Stimulated activated CD8-positive, alpha-beta memory T cell treated with anti-CD3 and anti-CD28 coated beads, Interleukin-4, amount 100 ng/mL, for 48 hours (primary cell): ENCODE data around the gene PSME3IP1.

Experiments used
- DNase-seq: peaks from one replicate; pipeline ENCODE4 v3.0.0-alpha.2; 2020

PSME3IP1 gene

DNA sequence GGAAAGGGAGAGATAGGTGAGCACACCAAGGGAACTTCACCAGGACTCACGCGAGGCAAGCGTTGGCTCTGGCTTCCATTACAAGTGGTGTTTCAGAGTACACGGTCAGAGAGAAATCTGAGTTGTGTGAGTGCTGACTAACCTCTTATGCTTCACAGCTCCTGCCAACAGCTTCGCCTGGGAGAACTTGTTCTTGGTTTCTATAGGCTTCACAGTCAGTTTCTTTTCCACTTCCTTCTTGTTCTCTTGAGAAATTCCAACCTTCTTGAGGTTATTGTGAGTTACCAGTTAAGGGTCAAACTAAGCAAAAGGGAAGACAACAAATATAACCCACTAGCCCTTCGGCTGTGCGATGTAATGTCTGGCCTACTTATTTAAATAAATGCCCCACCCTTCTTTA, 18.9 kb downstream of the PSME3IP1 start:
- no peak for DNase-seq

DNA sequence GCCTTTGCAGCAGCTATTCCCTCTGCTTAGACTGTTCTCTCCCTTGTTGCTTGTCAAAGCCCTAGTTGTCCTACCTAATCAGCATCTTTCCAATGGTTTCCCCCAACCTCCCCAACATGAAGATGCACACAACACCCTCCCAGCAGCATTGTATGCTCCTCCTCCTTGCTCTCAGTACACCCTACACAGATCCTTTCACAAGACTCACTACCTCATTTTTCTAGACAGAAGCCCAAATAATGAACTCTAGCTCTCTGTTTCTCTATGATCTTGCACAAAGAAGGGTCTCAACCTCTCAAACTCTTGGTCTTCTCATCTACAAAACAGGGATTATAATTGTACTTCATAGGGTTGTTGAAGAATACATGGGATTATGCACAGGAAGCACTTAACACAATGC, 19.4 kb downstream of the PSME3IP1 start:
- no peak for DNase-seq

DNA sequence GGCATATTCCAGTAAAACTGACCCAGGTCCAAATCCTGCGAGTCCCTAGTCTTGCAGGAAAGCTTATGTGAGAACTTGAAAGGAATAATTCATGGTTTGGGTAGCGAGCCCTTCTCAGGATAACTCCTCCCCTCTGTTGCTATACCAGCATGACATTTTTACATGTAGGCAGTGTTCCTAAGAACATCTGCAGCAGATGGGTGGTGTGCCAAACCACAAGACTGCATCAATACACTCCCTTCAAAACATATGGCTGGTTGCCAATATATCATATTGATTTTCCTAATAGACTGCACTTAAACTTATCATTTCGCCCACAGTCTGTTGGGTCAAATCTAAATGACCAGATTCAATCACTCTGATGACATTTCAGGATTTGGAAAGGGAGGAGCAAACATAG, 19.9 kb downstream of the PSME3IP1 start:
- DNase-seq, result no peak

DNA sequence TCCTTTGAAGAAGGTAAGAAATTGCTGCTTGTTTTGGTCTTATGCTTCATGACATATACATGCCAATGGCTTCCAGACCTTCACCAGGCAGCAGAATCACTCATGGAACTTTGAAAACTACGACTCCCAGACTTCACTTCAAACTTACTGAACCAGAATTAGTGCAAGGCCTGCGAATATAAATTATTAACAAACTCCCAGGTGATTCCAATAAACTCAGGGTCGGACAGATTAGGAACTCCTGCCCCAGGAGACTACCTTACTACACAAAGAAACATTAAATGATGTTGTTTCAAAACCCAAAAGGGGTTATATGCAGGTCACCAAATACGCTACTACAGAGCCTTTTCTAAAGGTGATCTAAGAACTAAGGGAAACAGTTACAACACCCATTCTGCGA, 20.4 kb downstream of the PSME3IP1 start:
- DNase-seq, result no peak

DNA sequence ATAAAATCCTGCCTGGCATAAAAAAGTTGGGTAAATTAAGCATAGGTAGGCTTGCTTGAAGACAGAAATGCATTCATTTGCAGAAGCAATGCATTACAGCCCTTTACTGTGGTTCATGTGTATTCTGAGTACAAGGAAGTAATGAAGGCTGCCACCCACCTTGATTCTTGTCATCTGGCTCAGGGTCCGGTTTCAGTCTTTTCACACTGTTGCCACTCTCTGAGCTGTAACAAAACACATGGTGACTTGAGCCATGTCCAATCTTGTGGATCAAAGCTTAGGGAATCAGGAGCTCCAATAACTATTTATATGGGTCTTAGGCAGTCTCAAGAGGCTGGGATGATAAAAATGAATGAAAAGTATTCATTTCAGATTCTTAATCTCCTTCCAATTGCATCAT, 22.0 kb downstream of the PSME3IP1 start:
- DNase-seq, result no peak

DNA sequence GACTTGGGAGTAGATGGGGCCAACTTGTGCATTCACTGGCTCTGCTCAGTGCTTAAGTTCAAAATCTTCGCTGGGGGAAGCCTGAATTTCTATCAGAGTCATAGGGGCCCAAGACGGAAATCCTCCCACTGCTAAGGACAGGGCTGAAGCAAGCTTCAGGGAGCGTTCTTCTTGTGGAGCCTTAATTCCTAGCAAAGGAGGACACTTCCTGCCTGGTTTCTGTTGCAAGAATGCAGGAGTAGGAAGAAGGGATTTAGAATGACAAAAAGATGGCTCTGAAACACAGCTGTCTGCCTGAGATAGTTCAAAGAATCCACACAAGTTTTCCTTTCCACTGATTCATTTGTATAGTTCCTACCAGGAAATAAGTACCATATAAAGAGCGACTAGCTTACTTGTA, 26.4 kb downstream of the PSME3IP1 start:
- no peak for DNase-seq

DNA sequence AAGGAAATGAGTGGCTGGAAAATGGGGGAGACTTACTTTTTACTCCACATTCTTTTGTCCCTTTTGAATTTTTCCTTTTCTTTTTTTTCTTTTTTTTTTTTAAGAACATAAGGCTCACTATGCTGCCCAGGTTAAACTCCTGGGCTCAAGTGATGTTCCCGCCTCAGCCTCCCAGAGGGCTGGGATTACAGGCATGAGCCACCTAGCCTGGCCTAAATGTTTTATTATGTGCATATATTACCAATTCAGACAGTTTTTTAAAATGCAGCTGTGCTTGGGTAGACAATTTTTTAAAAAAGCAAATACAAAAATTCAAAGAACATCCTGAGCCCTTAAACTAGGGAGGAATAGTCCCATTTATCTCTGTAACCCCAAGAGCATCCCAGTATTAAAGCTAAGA, 28.3 kb downstream of the PSME3IP1 start:
- no peak for DNase-seq

DNA sequence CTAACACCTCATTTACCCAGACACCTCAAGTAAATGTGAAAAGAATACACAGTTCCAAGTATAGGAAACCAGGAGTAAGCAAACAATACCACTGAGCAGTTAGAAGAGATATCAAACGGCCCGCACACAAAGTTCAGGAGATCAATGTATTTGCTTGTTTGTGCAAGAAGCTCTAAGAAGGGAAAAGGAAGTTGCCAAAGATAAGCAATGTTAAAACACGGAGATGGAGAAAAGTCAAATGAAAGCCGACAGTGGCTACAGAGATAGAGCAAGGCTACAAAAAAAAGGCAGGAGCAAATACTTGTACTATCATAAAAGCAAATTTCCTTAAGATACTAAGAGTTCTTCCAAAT, 29.5 kb downstream of the PSME3IP1 start:
- DNase-seq, result no peak

DNA sequence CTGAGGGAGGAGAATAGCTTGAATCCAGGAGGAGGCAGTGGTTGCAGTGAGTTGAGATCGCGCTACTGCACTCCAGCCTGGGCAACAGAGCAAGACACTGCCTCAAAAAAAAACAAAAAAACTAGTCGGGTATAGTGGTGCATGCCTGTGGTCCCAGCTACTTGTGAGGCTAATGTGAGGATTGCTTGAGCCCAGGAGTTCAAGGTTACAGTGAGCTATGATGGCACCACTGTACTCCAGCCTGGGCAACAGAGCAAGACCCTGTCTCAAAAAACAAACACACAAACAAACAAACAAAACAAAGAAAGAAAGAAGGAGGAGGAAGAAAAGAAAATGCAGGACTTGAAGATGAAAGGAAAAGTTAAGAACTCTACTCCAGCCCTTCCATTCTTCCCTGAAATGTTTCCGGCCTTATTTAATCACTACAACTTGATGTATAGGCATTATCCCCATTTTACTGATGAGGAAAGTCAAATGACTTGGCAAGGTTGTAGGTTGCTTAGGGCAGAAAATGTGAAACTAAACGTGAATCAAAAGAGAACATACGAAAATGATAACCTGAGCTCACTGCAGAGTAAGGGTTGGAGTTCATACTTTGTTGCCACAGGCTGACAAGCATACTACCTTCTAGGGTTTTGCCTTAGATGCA, 30.0 kb downstream of the PSME3IP1 start:
- DNase-seq, result no peak

DNA sequence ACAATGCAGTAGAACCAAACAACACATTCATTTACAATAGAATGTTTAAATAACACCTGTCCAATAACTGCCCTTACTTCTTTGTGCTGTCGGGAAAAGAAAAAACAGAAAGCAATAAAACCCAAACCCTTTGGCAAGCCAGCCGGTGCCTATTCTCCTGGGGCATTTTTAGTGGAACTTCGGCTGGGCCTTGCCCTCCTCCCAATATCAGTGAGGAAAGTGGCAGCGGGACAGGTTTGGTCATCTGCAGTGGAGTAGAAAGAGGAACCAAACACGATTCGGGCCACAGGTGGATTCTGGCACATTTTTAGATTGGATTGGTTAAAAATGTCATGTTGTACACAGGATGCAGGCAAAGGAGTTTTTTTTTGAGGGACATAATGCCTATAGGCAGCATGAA, 32.0 kb downstream of the PSME3IP1 start:
- DNase-seq, result no peak

DNA sequence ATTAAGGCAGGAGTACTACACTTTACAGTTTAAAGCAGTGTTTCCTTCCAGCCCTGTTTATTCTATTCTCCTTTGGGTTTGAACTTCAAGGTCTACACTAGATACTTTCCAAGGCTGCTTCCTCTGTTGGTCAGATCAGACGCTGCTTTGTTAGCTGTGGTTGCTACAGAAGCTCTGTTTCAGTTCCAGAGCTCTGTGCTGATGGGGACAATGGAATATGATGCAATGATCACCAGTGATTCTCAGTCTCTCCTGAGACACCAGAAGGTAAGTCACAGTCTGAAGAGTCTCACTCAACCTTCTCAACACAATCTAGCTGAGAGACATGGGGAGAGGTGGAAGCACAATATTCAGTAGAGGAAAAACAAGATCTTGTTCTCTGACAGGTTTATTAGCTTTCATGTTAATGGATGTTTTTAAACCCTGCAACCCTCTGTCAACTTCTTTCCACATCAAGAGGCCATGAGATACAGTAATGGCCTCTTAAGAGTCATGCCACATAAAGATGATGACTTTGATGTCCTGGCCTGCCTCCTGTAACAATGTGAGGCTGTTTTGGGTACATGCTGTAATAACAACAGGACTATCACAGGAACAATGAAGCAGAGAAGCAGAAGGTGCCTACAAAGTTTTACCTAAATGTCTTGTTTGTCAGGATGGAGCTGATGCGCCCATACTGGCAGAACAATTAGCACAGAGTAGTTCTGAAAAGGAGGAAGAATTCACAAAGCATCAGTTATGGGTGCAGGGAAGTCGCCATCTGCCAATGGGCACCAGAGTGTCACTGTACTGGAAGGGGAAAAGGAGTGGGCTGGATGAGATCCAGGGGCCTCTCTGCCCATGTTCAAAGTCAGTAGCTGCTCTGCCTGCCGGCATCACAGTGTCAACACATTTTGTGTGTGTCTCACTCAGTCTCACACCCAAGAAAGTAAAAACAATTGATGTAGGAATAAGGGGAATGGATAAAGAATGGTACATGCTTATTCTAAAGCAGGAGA, 33.4 kb downstream of the PSME3IP1 start:
- DNase-seq, result no peak

DNA sequence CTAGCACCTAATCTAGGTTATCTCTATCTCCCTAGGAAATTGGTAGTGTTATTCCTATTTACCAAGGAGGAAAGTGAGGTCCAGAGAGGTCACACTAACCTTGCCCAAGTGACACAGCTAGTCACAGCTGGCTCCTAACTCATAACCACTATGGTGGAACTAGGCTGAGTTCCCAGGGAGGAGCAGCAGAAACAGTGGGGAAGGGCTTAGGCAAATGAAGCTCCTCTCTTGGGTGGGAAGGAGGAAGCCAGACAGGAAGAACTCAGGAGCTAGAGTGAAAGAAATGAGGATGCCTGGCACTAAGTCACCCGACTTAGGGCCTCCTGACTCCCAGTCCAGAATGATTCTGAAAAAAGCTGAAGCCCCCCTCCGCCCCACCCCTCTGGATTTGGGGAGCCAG, 34.5 kb downstream of the PSME3IP1 start:
- no peak for DNase-seq

DNA sequence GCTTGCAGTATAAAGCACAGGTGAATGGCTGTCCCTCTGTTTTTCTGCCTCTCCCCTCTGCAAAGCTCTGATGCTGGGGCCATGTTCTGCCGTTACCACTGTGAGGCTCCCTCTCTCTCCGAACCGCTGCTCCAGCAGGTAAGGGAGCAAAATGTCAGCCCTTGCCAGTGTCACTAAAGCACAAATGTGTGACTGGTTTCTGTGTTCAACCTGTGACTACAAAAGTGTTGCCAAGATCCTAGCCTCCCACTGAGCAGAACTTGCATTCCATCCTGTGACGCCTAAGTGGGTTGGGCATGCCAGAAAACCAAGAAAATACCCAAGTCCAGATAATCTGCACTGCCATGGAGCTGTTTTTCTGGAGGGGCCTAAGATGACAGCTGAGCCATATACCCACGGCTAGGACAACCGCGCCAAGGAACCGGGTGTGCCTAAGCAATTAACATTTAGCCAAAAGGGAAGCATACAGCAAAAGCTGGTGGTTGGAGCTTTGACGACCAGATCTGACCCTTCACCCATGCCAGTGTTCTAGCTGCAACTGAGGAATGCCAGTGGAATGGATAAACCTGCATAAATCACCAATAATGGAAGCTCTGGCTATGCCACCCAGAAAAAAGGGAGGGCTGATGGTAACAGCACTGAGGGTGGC, 35.0 kb downstream of the PSME3IP1 start:
- DNase-seq, result no peak

DNA sequence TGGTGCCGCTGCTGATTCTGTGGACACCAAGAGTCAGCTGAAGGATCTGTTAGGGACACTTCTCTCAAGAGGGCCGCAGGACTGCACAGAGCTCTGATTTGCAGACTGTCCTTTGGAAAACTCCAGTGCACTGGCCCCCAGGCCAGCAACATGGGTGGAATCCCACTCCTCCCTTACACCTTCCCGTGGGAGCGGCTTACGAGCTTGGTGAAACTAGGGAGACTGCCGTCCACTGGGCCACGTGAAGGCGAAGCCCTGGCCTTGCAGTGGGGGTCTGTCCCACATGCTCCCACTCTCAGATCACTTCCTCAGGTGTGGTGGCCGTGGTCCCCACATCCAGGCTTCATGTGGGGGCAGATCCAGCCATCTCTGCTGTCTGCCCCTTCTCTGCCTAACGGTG, 36.4 kb downstream of the PSME3IP1 start:
- DNase-seq, result no peak

DNA sequence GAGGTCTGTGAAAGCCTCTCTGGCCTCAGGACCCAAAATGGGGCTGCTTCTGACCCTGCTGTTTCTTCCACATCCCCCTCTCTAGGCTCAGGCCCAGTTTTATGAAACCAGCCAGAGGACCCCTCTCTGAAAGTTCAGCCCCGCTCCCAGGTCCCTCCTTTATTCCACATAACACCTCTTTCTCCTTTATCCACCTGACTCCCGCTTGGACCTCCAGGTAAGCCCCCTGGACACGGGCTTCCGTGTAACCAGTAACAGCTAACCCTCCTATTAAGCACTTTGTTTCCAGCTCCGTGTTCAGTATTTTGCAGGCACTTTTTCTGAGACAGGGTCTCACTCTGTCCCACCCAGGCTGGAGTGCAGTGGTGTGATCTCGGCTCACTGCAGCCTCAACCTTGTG, 37.4 kb downstream of the PSME3IP1 start:
- no peak for DNase-seq

DNA sequence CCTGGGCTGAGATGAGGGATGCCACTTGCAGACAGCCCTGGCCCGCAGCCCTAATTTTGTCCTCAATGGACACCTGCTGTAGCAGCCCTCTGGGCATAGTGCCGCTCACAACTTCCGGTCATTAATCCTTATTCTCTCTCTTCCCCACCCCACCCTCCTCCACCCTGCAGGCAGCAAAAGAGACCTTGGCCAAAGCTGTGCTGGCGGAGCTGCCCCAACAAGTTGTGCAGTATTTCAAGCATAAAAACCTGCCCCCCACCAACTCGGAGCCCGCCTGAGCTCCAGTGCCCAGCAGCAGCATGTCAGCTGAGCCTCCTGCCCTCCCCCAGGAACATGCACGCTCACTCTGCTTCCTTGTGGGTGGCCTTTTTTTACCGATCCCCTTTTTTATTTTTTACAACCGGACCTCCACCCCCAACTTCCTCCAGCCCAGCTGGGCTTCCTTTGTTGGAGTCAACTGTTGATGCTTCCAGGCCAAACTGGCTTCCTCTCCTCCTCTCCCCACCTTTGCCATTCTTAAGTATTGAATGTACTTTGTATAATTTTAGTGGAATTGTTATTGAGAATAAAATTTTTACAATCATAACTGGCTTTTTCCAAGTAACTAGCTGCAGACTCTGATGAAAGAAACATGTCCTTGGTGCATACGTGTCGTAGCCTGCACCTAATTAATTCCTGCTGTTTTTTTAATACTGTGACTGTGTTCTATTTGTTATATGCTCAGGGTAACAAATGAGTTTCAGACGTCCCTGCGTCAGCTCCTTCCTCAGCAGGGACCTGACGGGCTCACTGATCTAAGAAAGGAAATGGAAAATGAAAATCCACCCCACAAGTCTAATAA, 38.2 kb downstream of the PSME3IP1 start:
- no peak for DNase-seq

DNA sequence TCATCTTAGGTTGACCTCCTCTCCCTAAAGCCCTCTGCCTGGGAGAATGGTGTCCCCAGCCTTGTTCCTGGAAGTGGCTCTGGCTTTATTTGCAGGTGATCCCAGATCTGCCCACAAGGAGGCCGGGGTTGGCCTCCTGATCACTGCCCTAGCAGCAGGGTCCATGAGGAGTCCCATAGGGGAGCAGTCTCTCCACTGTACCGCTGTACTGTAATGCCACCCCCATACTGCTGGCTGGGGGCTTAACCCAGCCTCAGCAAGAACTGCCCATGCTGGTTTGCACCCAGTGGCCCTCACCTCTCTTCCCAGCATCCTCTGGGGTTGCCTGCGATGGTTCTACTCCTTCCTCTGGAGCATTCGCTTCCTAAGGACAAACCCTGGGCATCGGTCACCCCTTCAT, 39.1 kb downstream of the PSME3IP1 start:
- DNase-seq, result no peak

DNA sequence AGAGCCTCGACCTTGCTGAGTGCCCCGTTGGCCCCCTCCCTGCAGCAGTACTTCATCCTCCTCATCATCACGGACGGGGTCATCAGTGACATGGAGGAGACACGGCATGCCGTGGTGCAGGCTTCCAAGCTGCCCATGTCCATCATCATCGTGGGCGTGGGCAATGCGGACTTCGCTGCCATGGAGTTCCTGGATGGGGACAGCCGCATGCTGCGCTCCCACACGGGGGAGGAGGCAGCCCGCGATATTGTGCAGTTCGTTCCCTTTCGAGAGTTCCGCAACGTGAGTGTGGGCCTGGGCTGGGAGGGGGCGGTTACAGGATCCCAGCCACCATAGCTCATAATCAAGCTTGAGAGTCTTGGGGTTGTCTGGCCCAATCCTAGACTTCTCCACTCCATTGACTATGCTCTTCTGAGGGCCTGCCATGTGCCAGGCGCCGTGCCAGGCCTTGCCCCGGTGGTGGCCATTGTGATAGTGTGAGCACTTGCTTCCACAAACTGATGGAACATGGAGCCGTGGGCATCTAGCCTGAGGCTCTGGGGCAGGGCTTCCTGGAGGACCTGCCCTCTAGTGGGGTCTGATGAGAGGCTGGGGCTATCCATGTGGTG, 39.7 kb downstream of the PSME3IP1 start:
- no peak for DNase-seq

DNA sequence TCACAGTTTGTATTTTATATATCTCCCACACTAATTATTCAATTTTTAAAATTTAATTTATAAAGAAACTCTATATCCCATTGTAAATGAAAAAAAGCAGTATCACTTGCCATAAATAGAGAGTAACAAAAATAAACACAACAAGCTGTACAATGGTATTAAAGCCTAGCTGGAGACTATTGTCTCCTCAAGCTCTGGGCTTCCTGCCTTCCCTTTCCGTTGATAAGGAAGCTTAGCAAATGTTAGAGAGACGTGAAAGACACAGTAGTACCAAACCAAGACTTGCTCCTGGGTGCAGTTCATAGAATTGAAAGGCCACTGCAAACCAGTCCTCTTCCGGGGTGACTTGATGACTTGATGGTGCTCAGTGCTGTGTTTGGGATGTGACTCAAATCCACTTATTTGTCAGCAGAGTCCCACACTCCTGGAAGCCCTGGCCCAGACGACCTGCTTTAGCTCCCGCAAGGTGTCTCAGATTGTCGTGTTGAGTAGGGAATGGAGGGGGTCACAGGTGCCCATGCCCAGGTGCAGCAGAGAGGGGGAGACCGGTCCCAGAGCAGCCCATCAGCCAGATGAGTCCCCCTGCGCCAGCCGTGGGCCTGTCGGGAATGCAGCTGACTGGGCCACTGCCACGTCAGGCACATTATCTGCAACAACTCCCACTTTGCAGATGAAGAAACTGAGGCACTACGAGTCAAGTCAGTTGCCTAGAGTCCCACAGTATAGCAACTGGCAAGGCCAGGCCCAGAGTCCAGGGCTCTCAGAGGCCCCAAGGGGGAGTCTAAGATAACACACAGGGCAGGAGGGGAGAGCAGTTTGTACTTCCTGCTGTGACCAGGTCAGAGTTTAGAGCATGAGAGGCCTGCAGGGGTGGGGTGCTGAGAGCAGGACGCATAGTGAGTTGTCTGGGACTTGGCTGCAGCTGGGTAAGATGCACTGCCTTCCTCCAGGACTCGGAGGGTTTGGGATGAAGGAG, 40.5 kb downstream of the PSME3IP1 start:
- DNase-seq, result no peak

DNA sequence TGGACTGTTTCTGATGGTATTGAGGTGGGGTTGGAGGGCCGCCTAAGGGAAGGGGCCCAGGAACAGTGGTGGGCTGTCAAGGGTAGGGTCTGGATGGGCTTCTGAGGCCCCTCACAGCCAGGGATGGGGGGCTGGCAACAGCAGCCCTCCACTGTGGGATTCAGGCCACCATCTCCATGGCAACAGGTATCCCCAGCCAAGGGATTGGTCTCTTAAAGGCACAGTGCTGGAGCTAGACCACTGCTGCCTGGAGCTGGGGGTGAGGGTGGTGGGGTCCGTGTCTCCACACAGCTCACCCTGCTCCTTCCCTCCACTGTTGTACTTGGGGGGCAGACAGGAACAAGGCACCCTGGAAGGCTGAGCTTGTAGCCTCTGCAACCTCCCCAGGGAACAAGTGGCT, 41.8 kb downstream of the PSME3IP1 start:
- DNase-seq, result no peak
